C1 segment of cervical spinal cord (tissue), 14 donors: ENCODE results near the gene ARHGAP8.
"Not testable (repeated sequence)": the region's sequence is repeated elsewhere in the genome, so short reads cannot be mapped to it uniquely, and the experiment has no call there.

Experiments
- DNase-seq, 14 donors: peaks; one replicate each; lab custom pipeline; 2025; lab: John Stamatoyannopoulos, UW

ARHGAP8 gene

DNA sequence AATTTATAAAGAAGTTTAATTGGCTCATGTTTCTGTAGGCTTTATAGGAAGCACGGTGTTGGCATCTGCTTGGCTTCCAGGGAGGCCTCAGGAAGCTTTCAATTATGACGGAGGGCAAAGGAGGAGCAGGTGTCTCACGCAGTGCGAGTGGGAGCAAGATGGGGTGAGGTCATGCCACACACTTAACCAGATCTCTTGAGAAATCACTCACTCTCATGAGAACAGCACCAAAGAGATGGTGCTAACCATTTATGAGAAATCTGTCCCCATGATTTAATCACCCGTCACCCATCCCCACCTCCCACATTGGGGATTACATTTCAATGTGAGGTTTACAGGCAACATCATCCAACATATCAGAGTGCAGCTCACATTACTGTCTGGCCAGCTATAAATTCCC lies 103.5 kb downstream of the ARHGAP8 start:
- DNase-seq = no peak

DNA sequence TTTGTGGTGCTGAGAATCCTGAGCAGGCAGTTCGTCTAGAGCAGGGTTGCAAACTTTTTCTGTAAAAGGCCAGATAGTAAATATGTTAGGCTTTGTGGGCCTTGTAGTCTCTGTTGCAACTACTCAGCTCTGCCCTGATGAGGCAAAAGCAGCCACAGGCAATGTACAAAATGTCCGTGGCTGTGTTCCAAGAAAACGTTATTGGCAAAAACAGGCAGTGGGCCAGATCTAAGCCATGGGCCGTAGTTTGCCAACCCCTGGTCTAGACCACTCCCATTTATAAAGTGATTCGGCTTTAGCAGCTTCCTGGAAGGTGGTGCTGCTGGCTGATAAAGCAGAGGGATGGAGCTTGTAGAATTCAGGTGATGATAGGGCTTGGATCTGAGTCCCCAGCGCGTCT lies 106.4 kb downstream of the ARHGAP8 start:
- DNase-seq = not testable (repeated sequence)

DNA sequence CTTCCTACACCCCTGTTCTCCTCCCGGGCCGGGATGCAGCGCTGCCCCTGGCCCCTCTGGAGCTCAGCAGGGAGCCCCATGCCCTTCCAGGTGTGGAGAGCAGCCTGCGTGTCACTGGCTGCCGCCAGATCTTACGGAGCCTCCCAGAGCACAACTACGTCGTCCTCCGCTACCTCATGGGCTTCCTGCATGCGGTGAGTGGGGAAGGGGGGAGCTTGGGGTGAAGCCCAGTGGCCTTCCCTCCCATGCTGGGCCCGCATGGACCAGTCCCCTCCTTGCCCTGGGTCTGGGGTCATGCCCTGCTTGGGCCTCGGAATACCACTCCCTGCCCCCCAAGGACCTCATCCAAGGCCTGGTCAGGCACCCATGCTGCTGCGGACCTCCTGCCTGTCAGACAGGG lies 107.3 kb downstream of the ARHGAP8 start:
- no peak for DNase-seq

DNA sequence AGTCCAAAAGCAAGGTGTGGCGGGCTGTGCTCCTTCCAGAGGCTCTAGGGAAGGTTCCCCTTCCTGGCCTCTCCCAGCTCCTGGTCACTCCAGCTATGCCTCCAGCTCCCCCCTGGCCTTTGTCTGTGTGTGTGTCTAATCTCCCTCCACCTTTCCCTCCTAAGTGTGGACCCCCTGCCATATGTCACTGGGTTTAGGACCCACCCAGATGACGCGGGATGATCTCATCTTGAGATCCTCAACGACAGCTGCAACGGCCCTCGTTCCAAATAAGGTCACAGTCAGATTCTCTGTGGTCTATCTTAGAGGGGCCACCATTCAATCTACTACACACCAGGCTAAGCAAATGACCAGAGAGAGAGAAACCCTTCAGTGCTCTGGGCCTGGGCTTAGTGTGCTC lies 107.9 kb downstream of the ARHGAP8 start:
- no peak for DNase-seq

DNA sequence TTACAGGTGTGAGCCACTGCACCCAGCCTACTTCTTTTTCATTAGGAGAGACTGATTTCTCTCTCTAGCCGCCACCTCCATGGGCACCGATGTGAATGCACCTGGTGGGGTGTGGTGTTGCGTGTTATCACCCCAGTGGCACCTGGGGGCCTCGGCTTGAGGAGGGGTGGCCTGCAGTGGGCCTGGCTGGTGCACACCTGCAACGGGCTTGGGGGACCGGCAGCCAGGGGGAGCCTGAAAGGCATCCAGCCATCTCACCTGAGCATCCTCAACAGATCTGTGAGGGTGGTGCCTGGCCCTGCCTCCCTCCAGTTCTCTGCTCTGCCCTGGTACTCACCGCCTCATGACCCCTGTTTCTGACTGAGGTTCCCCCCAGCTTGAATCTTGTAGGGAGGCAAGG lies 108.9 kb downstream of the ARHGAP8 start:
- no peak for DNase-seq

DNA sequence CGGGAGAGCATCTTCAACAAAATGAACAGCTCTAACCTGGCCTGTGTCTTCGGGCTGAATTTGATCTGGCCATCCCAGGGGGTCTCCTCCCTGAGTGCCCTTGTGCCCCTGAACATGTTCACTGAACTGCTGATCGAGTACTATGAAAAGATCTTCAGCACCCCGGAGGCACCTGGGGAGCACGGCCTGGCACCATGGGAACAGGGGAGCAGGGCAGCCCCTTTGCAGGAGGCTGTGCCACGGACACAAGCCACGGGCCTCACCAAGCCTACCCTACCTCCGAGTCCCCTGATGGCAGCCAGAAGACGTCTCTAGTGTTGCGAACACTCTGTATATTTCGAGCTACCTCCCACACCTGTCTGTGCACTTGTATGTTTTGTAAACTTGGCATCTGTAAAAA lies 109.9 kb downstream of the ARHGAP8 start:
- no peak for DNase-seq

GRCh38 chr22:44862981-44863860 lies 110.8 kb downstream of the ARHGAP8 start:
- DNase-seq = no peak

- no peak for DNase-seq
Observed at GRCh38 chr22:44865193-44866057, 113.0 kb downstream of the ARHGAP8 start.

DNA sequence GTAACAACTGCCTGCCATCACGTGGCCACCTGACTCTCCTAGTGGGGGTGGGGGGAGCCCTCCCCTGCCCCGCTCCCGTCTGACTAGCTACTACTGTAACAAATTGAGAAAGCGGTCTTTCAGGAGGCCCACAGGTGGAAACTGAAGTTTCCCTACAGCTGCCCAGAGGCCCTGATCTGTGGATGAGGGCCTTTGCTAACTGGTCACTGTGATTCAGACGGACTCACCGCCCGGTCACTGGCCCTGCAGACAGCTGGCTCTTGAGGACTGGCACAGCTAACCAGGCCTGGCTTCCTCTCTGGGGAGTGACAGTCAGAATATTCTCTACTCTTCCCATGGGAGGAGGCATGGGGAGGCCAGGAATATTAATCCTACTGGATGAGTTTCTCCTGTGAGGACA lies 116.8 kb downstream of the ARHGAP8 start:
- DNase-seq = no peak

DNA sequence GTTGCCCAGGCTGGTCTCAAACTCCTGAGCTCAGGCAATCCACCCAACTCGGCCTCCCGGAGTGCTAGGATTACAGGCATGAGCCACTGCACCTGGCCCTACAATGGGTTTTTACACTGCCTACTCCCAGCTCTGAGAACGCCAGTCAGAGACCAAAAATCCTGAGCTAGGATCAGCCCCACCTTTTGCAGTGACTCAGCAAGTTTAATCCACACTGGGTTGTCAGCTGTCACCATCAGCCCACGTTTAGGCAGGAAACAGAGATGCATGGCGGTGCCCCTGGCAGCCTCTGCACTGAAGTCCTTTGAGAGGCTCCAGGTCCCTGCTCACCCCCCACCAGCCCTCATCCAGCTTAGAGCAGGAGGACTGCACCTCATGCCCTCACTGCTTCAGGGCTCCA lies 117.6 kb downstream of the ARHGAP8 start:
- no peak for DNase-seq

GRCh38 chr22:44871782-44872181 lies 119.4 kb downstream of the ARHGAP8 start:
- DNase-seq = no peak

GRCh38 chr22:44876921-44877320 lies 124.5 kb downstream of the ARHGAP8 start:
- DNase-seq = no peak

- no peak for DNase-seq
Observed at GRCh38 chr22:44878483-44879300, 126.3 kb downstream of the ARHGAP8 start.

DNA sequence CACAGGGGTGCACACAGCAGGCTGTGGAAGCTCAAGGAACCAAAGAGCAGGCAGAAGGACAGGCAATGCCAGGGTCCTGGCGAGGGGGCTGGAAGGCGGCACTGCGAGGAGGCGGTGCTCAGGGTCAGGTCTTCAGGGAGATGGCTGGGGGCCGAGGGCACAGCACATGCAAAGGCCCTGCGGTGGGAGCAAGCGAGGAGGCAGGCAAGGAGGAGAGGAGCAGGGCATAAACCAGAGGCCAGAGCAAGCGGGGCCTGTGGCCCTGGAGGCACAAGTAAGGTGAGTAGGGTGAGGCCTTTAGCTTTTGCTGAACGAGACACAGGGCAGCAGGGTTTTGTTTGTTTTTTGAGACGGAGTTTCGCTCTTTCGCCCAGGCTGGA lies 126.9 kb downstream of the ARHGAP8 start:
- no peak for DNase-seq

GRCh38 chr22:44880610-44881290 lies 128.4 kb downstream of the ARHGAP8 start:
- DNase-seq = no peak

- no peak for DNase-seq
Observed at GRCh38 chr22:44881624-44882023, 129.2 kb downstream of the ARHGAP8 start.

GRCh38 chr22:44882226-44882905 lies 130.0 kb downstream of the ARHGAP8 start:
- no peak for DNase-seq

- DNase-seq = no peak
Observed at GRCh38 chr22:44883011-44883421, 130.6 kb downstream of the ARHGAP8 start.

- no peak for DNase-seq
Observed at GRCh38 chr22:44884562-44884961, 132.2 kb downstream of the ARHGAP8 start.

- DNase-seq = no peak
Observed at GRCh38 chr22:44884968-44885805, 132.8 kb downstream of the ARHGAP8 start.
